GM19397 (cell line): ENCODE measurements around the gene CLEC4D.
"Not testable (repeated sequence)": the region's sequence is repeated elsewhere in the genome, so short reads cannot be mapped to it uniquely, and the experiment has no call there.

Experiments
- ATAC-seq: cut with Tn5 transposase; IDR thresholded peaks from one replicate; pipeline ENCODE4 v1.9.1; 2021; ENCODE audit warnings: mild to moderate bottlenecking, moderate library complexity; ENCODE audit not compliant: unreplicated experiment

The CLEC4D gene

GRCh38 chr12:8513256-8513655, at the start of gene CLEC4D:
Gene CLEC4D, plus strand, starts transcription at chr12:8513503. Its CDS starts 230 bp downstream, at chr12:8513733.
- ATAC-seq, result no peak

- ATAC-seq, result no peak
These were observed 47.9 kb upstream of the CLEC4D start for GRCh38 chr12:8465301-8465996.

- no peak for ATAC-seq
These were observed 47.1 kb upstream of the CLEC4D start for GRCh38 chr12:8466241-8466640.

- no peak for ATAC-seq
These were observed 42.2 kb upstream of the CLEC4D start for GRCh38 chr12:8471090-8471489.

DNA sequence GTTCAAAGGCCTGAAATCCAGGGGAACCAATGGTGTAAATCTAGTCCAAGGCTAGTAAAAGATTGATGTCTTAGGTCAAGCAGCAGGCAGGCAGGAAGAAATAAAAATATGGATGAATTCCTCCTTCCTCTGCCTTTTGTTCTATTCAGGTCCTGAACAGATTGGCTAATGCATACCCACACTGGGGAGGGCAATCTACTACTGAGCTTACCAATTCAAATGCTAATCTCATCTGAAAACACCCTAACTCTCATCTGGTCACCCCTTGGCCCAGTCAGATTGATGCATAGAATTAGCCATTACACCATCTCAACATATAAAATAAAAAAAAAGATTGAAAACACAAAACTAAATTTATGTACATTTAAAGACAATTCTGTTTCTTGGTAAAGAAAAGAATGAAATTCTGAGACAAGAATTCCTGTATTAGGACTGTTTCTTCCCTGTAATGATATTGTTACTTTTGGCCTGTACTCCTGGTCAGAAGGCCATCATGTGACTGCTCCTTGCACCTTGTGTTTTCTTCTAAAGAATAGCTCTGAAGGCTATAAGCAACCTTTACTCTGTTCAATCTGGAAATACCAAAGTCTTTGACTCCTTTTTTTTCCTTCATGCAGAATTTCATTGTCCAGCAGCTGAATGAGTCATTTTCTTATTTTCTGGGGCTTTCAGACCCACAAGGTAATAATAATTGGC, 37.6 kb upstream of the CLEC4D start:
- no peak for ATAC-seq

DNA sequence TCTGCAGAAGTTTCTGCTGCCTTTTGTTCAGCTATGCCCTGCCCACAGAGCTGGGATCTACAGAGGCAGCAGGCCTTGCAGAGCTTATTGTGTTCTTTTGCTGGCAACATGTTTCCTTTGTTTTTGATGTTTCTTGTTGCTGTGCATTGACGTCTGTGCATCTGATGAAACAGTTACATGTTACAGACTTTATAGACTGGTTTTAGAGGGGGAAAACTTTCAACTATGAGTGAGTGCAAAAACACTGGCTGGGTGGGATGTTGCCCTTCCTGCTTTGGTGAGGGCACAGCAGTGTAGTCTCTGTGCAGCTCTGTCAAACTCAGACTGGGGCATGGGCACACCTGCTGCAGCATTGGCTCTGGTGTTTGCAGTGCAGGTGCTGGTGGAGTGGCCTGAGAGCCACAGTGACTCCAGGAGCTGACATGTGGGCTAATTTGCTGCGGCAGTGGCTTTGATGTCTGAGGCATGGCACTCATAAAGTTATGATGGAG, 30.7 kb upstream of the CLEC4D start:
- ATAC-seq, result no peak

DNA sequence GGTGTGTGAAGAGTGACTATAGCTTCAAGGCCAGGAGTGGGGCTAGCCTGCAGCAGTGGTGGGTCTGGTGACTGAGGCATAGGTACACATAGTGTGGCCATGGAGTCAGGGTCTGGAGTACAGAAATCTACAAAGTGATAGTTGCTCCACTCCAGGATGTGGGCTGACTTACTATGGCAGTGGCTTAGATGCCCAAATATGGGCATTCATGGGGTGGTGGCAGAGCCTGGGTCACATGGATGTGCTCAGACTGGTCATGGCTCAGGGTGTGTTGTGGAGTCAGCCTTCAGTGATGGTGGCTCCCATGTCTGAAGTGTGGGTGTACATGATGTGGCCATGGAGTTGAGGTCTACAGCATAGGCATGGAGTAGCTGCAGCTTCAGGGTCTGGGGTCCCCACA, 30.2 kb upstream of the CLEC4D start:
- ATAC-seq, result no peak

DNA sequence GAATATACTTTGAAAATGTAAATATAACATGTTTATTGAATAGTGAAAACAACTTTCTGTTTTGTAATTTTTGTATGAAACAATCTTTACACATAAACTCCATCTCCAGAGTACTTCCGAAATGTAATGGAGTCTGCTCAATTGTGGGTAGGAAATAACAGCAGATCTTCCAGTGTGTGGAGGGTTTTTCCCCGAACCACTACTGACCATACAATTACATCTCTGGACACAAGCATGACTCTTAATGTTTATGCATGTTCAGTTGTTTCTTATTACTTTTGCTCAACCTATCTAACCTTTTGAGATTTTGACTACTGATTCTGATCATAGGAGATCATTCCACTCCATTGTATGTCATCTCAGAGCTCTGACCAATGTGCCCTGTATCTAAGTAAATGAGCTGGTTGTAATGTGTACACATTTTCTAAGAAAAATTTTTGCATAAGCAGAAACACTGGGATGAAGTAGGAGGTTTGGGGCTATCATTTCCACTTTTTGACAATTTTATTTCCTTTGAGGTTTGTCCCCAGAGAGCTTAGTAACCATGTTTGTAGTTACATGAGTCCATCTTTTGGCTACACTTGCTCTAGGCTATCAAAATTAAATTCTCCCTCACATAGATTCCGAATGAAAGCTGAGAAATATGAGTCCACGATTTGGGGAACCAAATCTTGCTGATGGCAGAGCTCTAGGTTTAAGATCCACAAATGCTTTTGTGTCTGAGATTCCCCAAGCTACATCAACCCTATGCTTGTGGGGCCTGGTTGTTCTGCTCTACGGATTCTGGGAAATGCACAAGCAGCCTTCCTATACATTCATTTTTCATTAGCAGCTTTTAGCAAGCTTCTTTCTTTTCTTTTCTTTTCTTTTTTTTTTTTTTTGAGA, 21.4 kb upstream of the CLEC4D start:
- no peak for ATAC-seq

DNA sequence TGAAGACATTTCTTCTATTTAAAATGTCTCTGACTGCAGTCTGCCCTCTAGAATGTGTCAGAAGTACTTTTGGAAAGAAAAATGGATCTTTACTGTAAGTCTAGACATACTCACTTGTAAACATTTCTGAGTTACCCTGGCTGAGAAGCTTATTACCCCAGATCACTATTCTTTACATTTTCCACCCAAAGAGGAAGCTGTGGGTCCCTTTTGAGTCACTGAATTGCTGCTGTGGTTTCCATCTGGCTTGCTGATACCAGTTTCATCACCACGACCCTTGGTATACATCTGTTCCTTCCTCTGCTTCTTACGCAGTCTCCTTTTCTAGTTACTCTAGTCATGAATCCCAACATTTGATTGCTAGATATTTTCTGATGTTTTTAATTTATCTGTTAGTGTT, 20.2 kb upstream of the CLEC4D start:
- ATAC-seq, result peak; percentile 93

DNA sequence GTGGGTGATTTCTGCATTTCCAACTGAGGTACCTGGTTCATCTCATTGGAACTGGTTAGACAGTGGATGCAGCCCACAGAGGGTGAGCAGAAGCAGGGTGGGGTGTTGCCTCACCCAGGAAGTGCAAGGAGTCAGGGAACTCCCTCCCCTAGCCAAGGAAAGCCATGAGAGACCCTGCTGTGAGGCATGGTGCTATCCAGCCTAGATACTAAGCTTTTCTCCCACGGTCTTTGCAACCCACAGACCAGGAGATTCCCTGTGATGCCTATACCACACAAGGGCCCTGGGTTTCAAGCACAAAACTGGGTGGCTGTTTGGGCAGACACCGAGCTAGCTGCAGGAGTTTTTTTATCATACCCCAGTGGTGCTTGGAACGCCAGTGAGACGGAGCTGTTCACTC, 17.6 kb upstream of the CLEC4D start:
- not testable (repeated sequence) for ATAC-seq

DNA sequence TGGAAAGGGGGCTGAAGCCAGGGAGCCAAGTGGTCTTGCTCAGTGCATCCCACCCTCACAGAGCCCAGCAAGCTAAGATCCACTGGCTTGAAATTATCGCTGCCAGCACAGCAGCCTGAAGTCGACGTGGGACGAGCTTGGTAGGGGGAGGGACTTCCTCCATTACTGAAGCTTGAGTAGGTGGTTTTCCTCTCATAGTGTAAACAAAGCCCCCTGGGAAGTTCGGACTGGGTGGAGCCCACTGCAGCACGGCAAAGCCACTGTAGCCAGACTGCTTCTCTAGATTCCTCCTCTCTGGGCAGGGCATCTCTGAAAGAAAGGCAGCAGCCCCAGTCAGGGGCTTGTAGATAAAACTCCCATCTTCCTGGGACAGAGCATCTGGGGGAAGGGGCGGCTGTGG, 17.2 kb upstream of the CLEC4D start:
- ATAC-seq, result not testable (repeated sequence)

DNA sequence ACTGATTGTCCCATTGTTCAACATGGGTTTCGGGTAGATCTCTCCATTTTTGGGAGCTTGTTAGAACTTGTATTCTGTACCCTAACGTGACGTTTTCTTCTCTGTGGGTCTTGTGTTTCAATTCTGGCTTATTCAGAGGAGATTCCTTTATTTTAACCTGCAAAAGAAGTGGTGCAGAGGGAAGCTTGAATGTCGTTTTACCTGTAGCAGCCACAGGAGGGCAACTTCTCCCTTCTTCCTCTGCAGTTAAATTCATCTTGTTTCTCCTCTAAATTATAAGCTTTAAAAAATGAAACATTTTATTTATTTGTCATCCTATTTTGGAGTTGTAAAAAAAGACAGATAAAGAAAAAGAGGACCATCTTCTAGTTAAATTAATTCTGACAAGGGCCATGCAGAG, 13.7 kb upstream of the CLEC4D start:
- no peak for ATAC-seq

GRCh38 chr12:8501720-8502119, 11.6 kb upstream of the CLEC4D start:
- ATAC-seq, result no peak

DNA sequence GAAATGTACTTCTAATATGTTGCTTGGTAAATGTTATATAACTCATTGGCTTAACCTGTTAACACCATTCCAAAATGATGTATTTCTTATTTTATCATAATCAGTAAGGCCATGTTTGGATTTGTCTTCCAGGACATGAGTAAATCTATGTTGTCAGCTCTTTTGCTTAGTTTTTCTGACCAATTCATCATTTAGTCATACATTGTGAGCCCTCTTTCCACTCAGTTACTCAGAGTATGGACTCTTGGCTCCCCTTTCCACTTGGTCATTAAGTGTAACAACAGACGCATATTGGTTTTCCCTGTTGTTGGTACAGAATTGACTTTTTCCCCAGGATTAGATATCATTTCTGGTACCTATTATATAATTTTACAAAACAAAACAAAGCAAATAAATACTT, 9.0 kb upstream of the CLEC4D start:
- no peak for ATAC-seq

GRCh38 chr12:8507596-8507995, 5.7 kb upstream of the CLEC4D start:
- no peak for ATAC-seq

DNA sequence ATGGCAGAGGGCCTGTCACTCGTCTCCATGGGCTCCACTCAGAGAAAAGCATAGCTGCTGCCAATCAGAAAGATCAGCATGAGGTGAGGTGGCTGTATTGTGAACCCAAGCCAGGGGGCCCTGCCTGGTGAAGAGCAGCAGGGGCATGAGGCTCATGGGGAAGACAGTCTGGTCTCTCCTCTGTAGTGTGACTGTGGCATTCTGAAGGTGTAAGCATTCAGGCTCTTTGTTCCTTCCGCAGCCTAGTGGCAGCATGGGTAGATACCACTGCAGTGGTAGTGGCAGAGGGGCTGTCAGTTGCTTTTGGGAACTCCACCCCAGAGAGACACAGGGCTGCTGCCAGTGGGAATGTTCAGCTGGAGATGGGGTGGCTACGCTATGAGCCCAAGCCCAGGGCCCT, 5.1 kb upstream of the CLEC4D start:
- ATAC-seq, result no peak

GRCh38 chr12:8508910-8509841, 4.1 kb upstream of the CLEC4D start:
- ATAC-seq, result no peak

DNA sequence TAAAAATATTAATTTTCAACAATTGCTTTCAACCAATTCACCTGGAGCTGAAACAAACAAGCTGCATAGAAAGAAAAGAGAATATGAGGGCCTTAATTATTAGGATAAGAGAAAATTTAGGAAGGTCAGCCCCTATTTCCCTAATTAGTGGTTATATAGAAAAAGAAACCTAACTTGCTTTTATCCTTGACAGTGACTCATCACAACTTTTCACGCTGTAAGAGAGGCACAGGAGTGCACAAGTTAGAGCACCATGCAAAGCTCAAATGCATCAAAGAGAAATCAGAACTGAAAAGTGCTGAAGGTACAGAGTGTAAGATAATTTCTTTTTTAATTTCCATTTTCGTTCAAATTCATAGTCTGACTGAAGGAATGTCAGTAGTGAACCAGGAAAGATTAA, 4.7 kb downstream of the CLEC4D start:
- no peak for ATAC-seq

- no peak for ATAC-seq
These were observed 5.9 kb downstream of the CLEC4D start for GRCh38 chr12:8519171-8519570.
